SK-N-SH (cell line): Measurements from ENCODE around the gene KNTC1. TPM values are rescaled to one million over a fixed set of nuclear protein-coding genes. Genes with fewer than 3 reads are reported as not detected.

ENCODE experiments used
- CTCF ChIA-PET: fragments of 300-600, 350-600 bp; formaldehyde crosslinking; extraction: SDS; loops from one replicate; lab custom pipeline; 2021; lab: Yijun Ruan, JAX
- POLR2A ChIA-PET: fragments of 350-600 bp; sonication (Branson Sonifier 250); formaldehyde crosslinking; extraction: SDS; loops from one replicate; lab custom pipeline; 2020; ENCODE audit warnings: antibody characterized with exemption, inconsistent platforms; lab: Yijun Ruan, JAX
- DNase-seq: peaks from one replicate; pipeline ENCODE4 v3.0.0; 2012
- H2AFZ ChIP-seq: fragments of 200-600 bp; sonication (generic); 2 replicates; pipeline ENCODE4 v1.8.1; 2016; ENCODE audit warnings: antibody characterized with exemption, mild to moderate bottlenecking, low read depth
- H3F3A ChIP-seq: fragments of 200-600 bp; sonication (generic); replicated peaks from 2 replicates; pipeline ENCODE3; 2016; ENCODE audit warnings: antibody characterized with exemption, mild to moderate bottlenecking; ENCODE audit not compliant: insufficient read depth
- H3K27ac ChIP-seq, 2 experiments: fragments of 200-500 bp in 1 of 2; fragments of 200-600 bp in 1 of 2; sonication (Bioruptor generic) in 1 of 2; sonication (generic), shearing (Covaris generic) in 1 of 2; 2 replicates each; pipeline versions ENCODE4 v1.5.1 to v1.6.1; 2014 to 2016; ENCODE audit warnings: low read depth in 2 of 2, inconsistent platforms in 1 of 2, low read length in 1 of 2, mild to moderate bottlenecking in 1 of 2, mixed read lengths in 1 of 2
- H3K27me3 ChIP-seq: fragments of 200-600 bp; sonication (generic), shearing (Covaris generic); 2 replicates; pipeline ENCODE4 v1.6.1; 2016; ENCODE audit warnings: mixed run types; ENCODE audit not compliant: insufficient read depth
- H3K36me3 ChIP-seq, 2 experiments: fragments of 200-500 bp in 1 of 2; fragments of 200-600 bp in 1 of 2; sonication (Bioruptor generic) in 1 of 2; sonication (generic) in 1 of 2; replicated peaks in 1 of 2; 2 replicates each; pipeline versions ENCODE3 to v1.5.1; 2014 to 2016; ENCODE audit warnings: low read length in 1 of 2, mild to moderate bottlenecking in 1 of 2; ENCODE audit not compliant: insufficient read depth in 2 of 2, control insufficient read depth in 1 of 2
- H3K4me1 ChIP-seq, 2 experiments: fragments of 200-500 bp in 1 of 2; fragments of 200-600 bp in 1 of 2; sonication (Bioruptor generic) in 1 of 2; sonication (generic), shearing (Covaris generic) in 1 of 2; 2 replicates each; pipeline versions ENCODE4 v1.5.1 to v1.6.1; 2014 to 2016; ENCODE audit warnings: low read depth in 1 of 2, low read length in 1 of 2, mixed run types in 1 of 2; ENCODE audit not compliant: insufficient read depth in 2 of 2, control insufficient read depth in 1 of 2
- H3K4me2 ChIP-seq: fragments of 200-600 bp; sonication (generic), shearing (Covaris generic); 2 replicates; pipeline ENCODE4 v1.6.1; 2017; ENCODE audit warnings: mixed run types
- H3K4me3 ChIP-seq, 2 experiments: fragments of 200-500 bp in 1 of 2; fragments of 200-600 bp in 1 of 2; sonication (Bioruptor generic) in 1 of 2; sonication (generic), shearing (Covaris generic) in 1 of 2; 2 replicates each; pipeline versions ENCODE4 v1.5.1 to v1.8.1; 2014 to 2016; ENCODE audit warnings: low read depth in 2 of 2, inconsistent platforms in 1 of 2, low read length in 1 of 2, mild to moderate bottlenecking in 1 of 2, mixed read lengths in 1 of 2, moderate library complexity in 1 of 2
- H3K79me2 ChIP-seq: fragments of 200-600 bp; sonication (generic); 2 replicates; pipeline ENCODE4 v1.8.1; 2017; ENCODE audit warnings: mild to moderate bottlenecking; ENCODE audit not compliant: insufficient read depth
- H3K9ac ChIP-seq: fragments of 200-600 bp; sonication (generic); 2 replicates; pipeline ENCODE4 v1.6.1; 2017; ENCODE audit warnings: mixed run types
- H3K9me2 ChIP-seq: fragments of 200-600 bp; sonication (generic); 2 replicates; pipeline ENCODE4 v1.6.1; 2017; ENCODE audit warnings: mixed run types
- H3K9me3 ChIP-seq: fragments of 200-600 bp; sonication (generic); 2 replicates; pipeline ENCODE4 v1.6.1; 2017; ENCODE audit warnings: mixed run types, mild to moderate bottlenecking, moderate library complexity
- H4K20me1 ChIP-seq: fragments of 200-600 bp; sonication (generic); 2 replicates; pipeline ENCODE4 v1.6.1; 2017; ENCODE audit warnings: mild to moderate bottlenecking, mixed run types; ENCODE audit not compliant: insufficient read depth
- CHD2 ChIP-seq: fragments of 150-350 bp; IDR thresholded peaks from 2 replicates; pipeline ENCODE4 v1.6.1; 2018; ENCODE audit warnings: low read length; ENCODE audit not compliant: partially characterized antibody
- EP300 ChIP-seq, 2 experiments: IDR thresholded peaks; 2 replicates each; pipeline versions ENCODE4 v1.4.0 to v1.6.1; 2012; ENCODE audit warnings: borderline replicate concordance in 1 of 2, low read depth in 1 of 2, low read length in 1 of 2
- FOSL2 ChIP-seq: IDR thresholded peaks from 2 replicates; pipeline ENCODE4 v1.4.0; 2012; ENCODE audit warnings: low read depth, mild to moderate bottlenecking, moderate library complexity, borderline replicate concordance
- FOXJ3 ChIP-seq: sonication (generic); formaldehyde crosslinking; IDR thresholded peaks from 2 replicates; pipeline ENCODE4 v1.5.1; 2020; ENCODE audit warnings: mild to moderate bottlenecking, missing genetic modification reagents
- FOXM1 ChIP-seq: IDR thresholded peaks from 2 replicates; pipeline ENCODE4 v1.4.0; 2012; ENCODE audit warnings: low read depth, mild to moderate bottlenecking
- GABPA ChIP-seq: IDR thresholded peaks from 2 replicates; pipeline ENCODE4 v1.4.0; 2012; ENCODE audit warnings: low read depth, mild to moderate bottlenecking
- IRF3 ChIP-seq: fragments of 150-350 bp; IDR thresholded peaks from 2 replicates; pipeline ENCODE4 v1.6.1; 2016; ENCODE audit warnings: mild to moderate bottlenecking, low read depth, low read length
- MEF2A ChIP-seq: IDR thresholded peaks from 2 replicates; pipeline ENCODE4 v1.4.0; 2012; ENCODE audit warnings: low read depth, borderline replicate concordance
- MXI1 ChIP-seq: IDR thresholded peaks from 2 replicates; pipeline ENCODE4 v1.6.1; 2012; ENCODE audit warnings: mild to moderate bottlenecking, low read depth, low read length, improper control_type of control experiment
- NRF1 ChIP-seq: IDR thresholded peaks from 2 replicates; pipeline ENCODE4 v1.6.1; 2012; ENCODE audit warnings: low read depth, mild to moderate bottlenecking, low read length
- POLR2AphosphoS5 ChIP-seq: IDR thresholded peaks from 2 replicates; pipeline ENCODE4 v1.6.1; 2012; ENCODE audit warnings: low read depth, low read length
- RAD21 ChIP-seq: IDR thresholded peaks from 2 replicates; pipeline ENCODE4 v1.6.1; 2012; ENCODE audit warnings: mild to moderate bottlenecking, low read length
- REST ChIP-seq: IDR thresholded peaks from 2 replicates; pipeline ENCODE4 v1.6.1; 2012; ENCODE audit warnings: mild to moderate bottlenecking, low read depth, low read length, moderate library complexity
- SIN3A ChIP-seq: IDR thresholded peaks from 2 replicates; pipeline ENCODE4 v1.6.1; 2012; ENCODE audit warnings: low read depth, mild to moderate bottlenecking, low read length, moderate library complexity, borderline replicate concordance
- SMC3 ChIP-seq: IDR thresholded peaks from 2 replicates; pipeline ENCODE4 v1.6.1; 2012; ENCODE audit warnings: low read depth, low read length, improper control_type of control experiment
- TAF1 ChIP-seq: IDR thresholded peaks from 2 replicates; pipeline ENCODE4 v1.6.1; 2012; ENCODE audit warnings: low read depth, mild to moderate bottlenecking, low read length, moderate library complexity, borderline replicate concordance
- USF2 ChIP-seq: fragments of 150-350 bp; IDR thresholded peaks from 2 replicates; pipeline ENCODE4 v1.6.1; 2017; ENCODE audit warnings: antibody characterized with exemption, low read length, low read depth, borderline replicate concordance
- YY1 ChIP-seq: IDR thresholded peaks from 2 replicates; pipeline ENCODE4 v1.4.0; 2012; ENCODE audit warnings: low read depth, mild to moderate bottlenecking
- WGBS: methylation state at CpG from one replicate; pipeline ENCODE4 v1.1.6; 2017; ENCODE audit warnings: low lambda C conversion rate; 5-methylcytosine and 5-hydroxymethylcytosine counted together
- polyA plus RNA-seq, 3 experiments: library from polyadenylated mRNA; depleted of rRNA; stranded (reverse); fragments of >200 nt; gene quantifications; 2 replicates each; pipeline ENCODE4 v1.2.3, GENCODE V29; 2012
- TF ChIP-seq, protein P1 (sequence below): IDR thresholded peaks from 2 replicates; pipeline ENCODE4 v1.4.0; 2012; ENCODE audit warnings: low read depth
- TF ChIP-seq, protein P2 (sequence below): IDR thresholded peaks from 2 replicates; pipeline ENCODE4 v1.4.0; 2012; ENCODE audit warnings: low read depth, borderline replicate concordance

The KNTC1 gene
- polyA plus RNA-seq, 1 of the 3 experiments (the other 2 are of a cell fraction): 13.2 TPM

DNA sequence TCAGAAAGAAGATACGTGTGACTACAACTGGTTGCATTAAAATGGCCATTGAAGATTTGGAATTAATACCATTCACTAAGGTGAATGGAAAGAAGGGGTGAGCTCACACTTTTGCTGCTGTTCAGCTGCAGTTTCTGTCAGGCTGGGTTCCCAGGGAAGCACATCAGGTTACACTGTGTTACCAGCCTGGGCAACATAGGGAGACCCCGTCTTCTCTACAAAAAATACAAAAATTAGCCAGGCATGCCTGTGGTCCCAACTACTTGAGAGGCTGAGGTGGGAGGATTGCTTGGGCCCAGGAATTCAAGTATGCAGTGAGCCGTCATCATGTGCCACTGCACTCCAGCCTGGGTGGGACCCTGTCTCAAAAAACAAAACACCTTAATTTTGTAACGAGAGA lies 13.4 kb upstream of the KNTC1 start:
- no peak overlapping the region for H3K27ac ChIP-seq
- H3K9me2 ChIP-seq: no peaks in the 10 kb centered on the region
- H3K9me3 ChIP-seq: no peaks in the 10 kb centered on the region
- H3F3A ChIP-seq: peaks cover 76% of the 10 kb centered on the region
- no peak for TF ChIP-seq SMC3
- TF ChIP-seq NRF1: no peak
- TF ChIP-seq GABPA: no peak
- no peak for TF ChIP-seq POLR2AphosphoS5
- TF ChIP-seq, protein P1, sequence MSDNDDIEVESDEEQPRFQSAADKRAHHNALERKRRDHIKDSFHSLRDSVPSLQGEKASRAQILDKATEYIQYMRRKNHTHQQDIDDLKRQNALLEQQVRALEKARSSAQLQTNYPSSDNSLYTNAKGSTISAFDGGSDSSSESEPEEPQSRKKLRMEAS: no peak
- TF ChIP-seq MXI1: no peak
- no peak for TF ChIP-seq IRF3
- TF ChIP-seq TAF1: no peak
- TF ChIP-seq EP300 (IDR thresholded peaks at IDR 0.05; ENCODE audit: borderline replicate concordance in 1 of 2, low read depth in 1 of 2, low read length in 1 of 2): no peak
- TF ChIP-seq FOXJ3 (CRISPR knock-in tag): no peak
- no peak for TF ChIP-seq USF2
- no peak for TF ChIP-seq SIN3A
- TF ChIP-seq RAD21: no peak
- H3K79me2 ChIP-seq: peaks cover 98% of the 10 kb centered on the region
- 96% methylated on average over 4 of the region's 4 CpGs for WGBS
- peaks cover 82 to 96% of the 10 kb centered on the region in 2 experiments for H3K36me3 ChIP-seq
- H3K4me2 ChIP-seq: no peak overlapping the region
- H3K9ac ChIP-seq: no peak overlapping the region
- ChIA-PET CTCF (interaction anchor here (1.0 kb wide), 1 partner anchor 51 kb away, joined by 3 read pairs; no protein-coding TSS in a partner anchor), POLR2A (interaction anchor here (0.6 kb wide), 1 partner anchor 12 kb away, joined by 3 read pairs; no protein-coding TSS in a partner anchor)
- no peaks in the 10 kb centered on the region for H3K27me3 ChIP-seq
- H3K4me3 ChIP-seq: no peak overlapping the region
- H4K20me1 ChIP-seq: peaks cover 64% of the 10 kb centered on the region
- no peak overlapping the region for H2AFZ ChIP-seq
- no peaks in the 10 kb centered on the region for H3K4me1 ChIP-seq
- no peak for DNase-seq

DNA sequence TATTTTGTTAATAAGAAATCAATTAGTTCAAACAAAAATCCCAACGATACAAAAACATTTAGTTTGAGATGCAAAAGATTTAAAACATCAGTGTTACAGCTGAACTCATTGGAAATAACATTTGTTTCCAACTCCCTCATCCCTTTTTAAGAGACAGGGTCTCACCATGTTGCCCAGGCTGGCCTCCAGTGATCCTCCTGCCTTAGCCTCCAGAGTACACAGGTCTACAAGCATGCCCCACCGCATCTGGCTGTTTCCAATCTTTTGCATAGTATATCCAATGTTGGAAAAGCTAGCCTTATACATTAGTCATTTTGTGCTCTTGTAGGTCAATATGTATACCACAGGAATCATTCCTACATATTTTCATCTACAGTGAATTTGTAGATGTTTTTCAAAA lies 11.8 kb upstream of the KNTC1 start:
- H3K4me3 ChIP-seq: no peak overlapping the region
- no peaks in the 10 kb centered on the region for H3K9me2 ChIP-seq
- H3K9ac ChIP-seq: no peak overlapping the region
- CTCF ChIA-PET: interaction anchor here (1.7 kb wide), 1 partner anchor 16 kb away, joined by 8 read pairs; no protein-coding TSS in a partner anchor
- peaks cover 77% of the 10 kb centered on the region for H3F3A ChIP-seq
- no peaks in the 10 kb centered on the region for H3K27me3 ChIP-seq
- POLR2A ChIA-PET: no interaction called here
- H3K4me1 ChIP-seq: no peaks in the 10 kb centered on the region
- peaks cover 63% of the 10 kb centered on the region for H4K20me1 ChIP-seq
- H2AFZ ChIP-seq: no peak overlapping the region
- no peak overlapping the region for H3K4me2 ChIP-seq
- 100% methylated on average over 2 of the region's 2 CpGs for WGBS
- peaks cover 98% of the 10 kb centered on the region for H3K79me2 ChIP-seq
- H3K9me3 ChIP-seq: no peaks in the 10 kb centered on the region
- peaks cover 89 to 96% of the 10 kb centered on the region in 2 experiments for H3K36me3 ChIP-seq
- no peak for DNase-seq
- H3K27ac ChIP-seq: no peak overlapping the region
- TF ChIP-seq FOXM1: no peak
- no peak for TF ChIP-seq CHD2
- TF ChIP-seq EP300 (IDR thresholded peaks at IDR 0.05; ENCODE audit: borderline replicate concordance in 1 of 2, low read depth in 1 of 2, low read length in 1 of 2): no peak
- no peak for TF ChIP-seq MEF2A
- TF ChIP-seq SIN3A: no peak
- TF ChIP-seq REST: no peak
- TF ChIP-seq, protein P2, sequence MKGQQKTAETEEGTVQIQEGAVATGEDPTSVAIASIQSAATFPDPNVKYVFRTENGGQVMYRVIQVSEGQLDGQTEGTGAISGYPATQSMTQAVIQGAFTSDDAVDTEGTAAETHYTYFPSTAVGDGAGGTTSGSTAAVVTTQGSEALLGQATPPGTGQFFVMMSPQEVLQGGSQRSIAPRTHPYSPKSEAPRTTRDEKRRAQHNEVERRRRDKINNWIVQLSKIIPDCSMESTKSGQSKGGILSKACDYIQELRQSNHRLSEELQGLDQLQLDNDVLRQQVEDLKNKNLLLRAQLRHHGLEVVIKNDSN: no peak
- TF ChIP-seq YY1: no peak
- no peak for TF ChIP-seq POLR2AphosphoS5
- TF ChIP-seq GABPA: no peak
- no peak for TF ChIP-seq FOSL2
